Right atrium auricular region (tissue), 2 donors: Measurements from ENCODE around the gene LHPP. TPM values are rescaled to one million over a fixed set of nuclear protein-coding genes. Genes with fewer than 3 reads are reported as not detected.

Experiments used
- DNase-seq: peaks from one replicate; pipeline ENCODE4 v3.0.0-alpha.2; 2019; ENCODE audit warnings: low spot score
- H3K27ac ChIP-seq, 2 donors: fragments of 200-600 bp; sonication (generic); 1 replicate in 1 of 2; 2 replicates in 1 of 2; pipeline ENCODE4 v1.5.1; 2016 to 2019
- H3K27me3 ChIP-seq, 2 donors: fragments of 200-600 bp; sonication (generic); one replicate each; pipeline versions ENCODE4 v1.5.1 to v1.6.0; 2017 to 2019
- H3K36me3 ChIP-seq: fragments of 200-600 bp; sonication (generic); one replicate; pipeline ENCODE4 v1.5.1; 2016
- H3K4me1 ChIP-seq, 2 donors: fragments of 200-600 bp; sonication (generic); one replicate each; pipeline versions ENCODE4 v1.5.1 to v1.6.0; 2017 to 2019
- H3K4me3 ChIP-seq, 2 donors: fragments of 200-600 bp; sonication (generic); 1 replicate in 1 of 2; 2 replicates in 1 of 2; pipeline ENCODE4 v1.5.1; 2017 to 2019; ENCODE audit warnings: mild to moderate bottlenecking in 1 of 2, moderate library complexity in 1 of 2
- H3K9me3 ChIP-seq, 2 donors: fragments of 200-600 bp; sonication (generic); one replicate each; pipeline ENCODE4 v1.5.1; 2019
- total RNA-seq, 2 donors: library from RNA; depleted of rRNA; stranded (reverse); fragments of >200 nt; gene quantifications; one replicate each; pipeline ENCODE4 v1.1.0, GENCODE V29; 2016
- TF ChIP-seq, protein P1 (sequence below), 2 donors: fragments of 200-600 bp; sonication (generic); IDR thresholded peaks; one replicate each; pipeline ENCODE4 v1.5.1; 2019; ENCODE audit warnings: antibody characterized with exemption in 2 of 2

LHPP gene
- total RNA-seq, 2 donors from 2014 or later: 10.3 to 23.7 TPM

GRCh38 chr10:124628676-124629021 is 167.0 kb downstream of the LHPP start:
- peaks cover 0 to 93% of the 10 kb centered on the region in 2 donors for H3K4me1 ChIP-seq
- TF ChIP-seq, protein P1, sequence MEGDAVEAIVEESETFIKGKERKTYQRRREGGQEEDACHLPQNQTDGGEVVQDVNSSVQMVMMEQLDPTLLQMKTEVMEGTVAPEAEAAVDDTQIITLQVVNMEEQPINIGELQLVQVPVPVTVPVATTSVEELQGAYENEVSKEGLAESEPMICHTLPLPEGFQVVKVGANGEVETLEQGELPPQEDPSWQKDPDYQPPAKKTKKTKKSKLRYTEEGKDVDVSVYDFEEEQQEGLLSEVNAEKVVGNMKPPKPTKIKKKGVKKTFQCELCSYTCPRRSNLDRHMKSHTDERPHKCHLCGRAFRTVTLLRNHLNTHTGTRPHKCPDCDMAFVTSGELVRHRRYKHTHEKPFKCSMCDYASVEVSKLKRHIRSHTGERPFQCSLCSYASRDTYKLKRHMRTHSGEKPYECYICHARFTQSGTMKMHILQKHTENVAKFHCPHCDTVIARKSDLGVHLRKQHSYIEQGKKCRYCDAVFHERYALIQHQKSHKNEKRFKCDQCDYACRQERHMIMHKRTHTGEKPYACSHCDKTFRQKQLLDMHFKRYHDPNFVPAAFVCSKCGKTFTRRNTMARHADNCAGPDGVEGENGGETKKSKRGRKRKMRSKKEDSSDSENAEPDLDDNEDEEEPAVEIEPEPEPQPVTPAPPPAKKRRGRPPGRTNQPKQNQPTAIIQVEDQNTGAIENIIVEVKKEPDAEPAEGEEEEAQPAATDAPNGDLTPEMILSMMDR (IDR thresholded peaks at IDR 0.05): no peak
- H3K9me3 ChIP-seq: no peaks in the 10 kb centered on the region
- no peaks in the 10 kb centered on the region for H3K36me3 ChIP-seq
- peak overlapping the region; percentile 21 to 76 for H3K27ac ChIP-seq
- no peaks in the 10 kb centered on the region for H3K27me3 ChIP-seq
- DNase-seq: no peak
- no peak overlapping the region for H3K4me3 ChIP-seq

- Histone ChIP-seq H3K27ac (peak overlapping the region; percentile 21 to 76), H3K27me3 (no peaks in the 10 kb centered on the region), H3K4me1 (peaks cover 0 to 85% of the 10 kb centered on the region in 2 donors), H3K36me3 (no peaks in the 10 kb centered on the region), H3K9me3 (no peaks in the 10 kb centered on the region), H3K4me3 (no peak overlapping the region)
- TF ChIP-seq, protein P1 (IDR thresholded peaks at IDR 0.05): no peak
- no peak for DNase-seq
These were observed 167.8 kb downstream of the LHPP start for GRCh38 chr10:124629415-124629814.

DNA sequence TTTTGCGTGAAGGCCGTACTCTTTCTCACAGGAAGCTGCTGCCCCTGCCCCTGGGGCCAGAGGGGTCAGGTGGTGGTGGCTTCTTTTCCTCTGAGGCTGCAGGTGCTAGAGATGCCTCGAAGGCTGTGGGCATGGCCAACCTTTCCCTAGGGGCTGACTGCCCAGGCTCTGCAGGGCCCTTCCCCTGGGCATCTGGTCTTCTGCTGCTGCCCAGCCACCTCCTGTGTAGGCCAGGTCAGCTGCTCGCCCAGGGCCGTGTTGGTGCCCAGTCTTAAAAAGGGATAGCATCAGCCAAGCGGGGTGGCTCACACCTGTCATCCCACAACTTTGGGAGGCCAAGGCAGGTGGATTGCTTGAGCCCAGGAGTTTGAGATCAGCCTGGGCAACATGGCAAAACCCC is 168.2 kb downstream of the LHPP start:
- H3K4me3 ChIP-seq: no peak overlapping the region
- no peaks in the 10 kb centered on the region for H3K36me3 ChIP-seq
- DNase-seq: no peak
- TF ChIP-seq, protein P1 (IDR thresholded peaks at IDR 0.05): no peak
- no peaks in the 10 kb centered on the region for H3K27me3 ChIP-seq
- H3K27ac ChIP-seq: peak overlapping the region; percentile 21 to 76
- H3K4me1 ChIP-seq: peaks cover 0 to 81% of the 10 kb centered on the region in 2 donors
- no peaks in the 10 kb centered on the region for H3K9me3 ChIP-seq

GRCh38 chr10:124630551-124630950 is 168.9 kb downstream of the LHPP start:
- no peak for DNase-seq
- Histone ChIP-seq H3K4me1 (peaks cover 0 to 74% of the 10 kb centered on the region in 2 donors), H3K36me3 (no peaks in the 10 kb centered on the region), H3K27me3 (no peaks in the 10 kb centered on the region), H3K27ac (peak overlapping the region in 1 of 2 donors; percentile 76), H3K4me3 (no peak overlapping the region), H3K9me3 (no peaks in the 10 kb centered on the region)
- TF ChIP-seq, protein P1 (IDR thresholded peaks at IDR 0.05): no peak

- Histone ChIP-seq H3K9me3 (no peaks in the 10 kb centered on the region), H3K4me3 (no peak overlapping the region), H3K27me3 (no peaks in the 10 kb centered on the region), H3K27ac (peak overlapping the region; percentile 69 to 76), H3K36me3 (no peaks in the 10 kb centered on the region), H3K4me1 (peaks cover 0 to 71% of the 10 kb centered on the region in 2 donors)
- DNase-seq: peak; percentile 67
- TF ChIP-seq, protein P1 (IDR thresholded peaks at IDR 0.05): peak; percentile 34 to 78
These were observed 170.5 kb downstream of the LHPP start for GRCh38 chr10:124632064-124632531.

- H3K27ac ChIP-seq: peak overlapping the region; percentile 69 to 76
- no peaks in the 10 kb centered on the region for H3K9me3 ChIP-seq
- no peak overlapping the region for H3K4me3 ChIP-seq
- TF ChIP-seq, protein P1 (IDR thresholded peaks at IDR 0.05): no peak
- H3K36me3 ChIP-seq: no peaks in the 10 kb centered on the region
- peaks cover 0 to 68% of the 10 kb centered on the region in 2 donors for H3K4me1 ChIP-seq
- no peak for DNase-seq
- H3K27me3 ChIP-seq: no peaks in the 10 kb centered on the region
These were observed 170.9 kb downstream of the LHPP start for GRCh38 chr10:124632566-124632965.
